Astrocyte (in vitro differentiated cells and primary cell): ENCODE data around the gene XYLT1.

Experiments
- CTCF ChIP-seq: IDR thresholded peaks from 2 replicates; pipeline ENCODE4 v1.5.1; 2011; ENCODE audit warnings: low read depth, mild to moderate bottlenecking, inconsistent platforms, low read length, moderate library complexity; ENCODE audit not compliant: insufficient read depth
- EZH2 ChIP-seq: IDR thresholded peaks from 2 replicates; pipeline ENCODE4 v1.6.1; 2012; ENCODE audit warnings: mild to moderate bottlenecking, low read length, inconsistent platforms; ENCODE audit not compliant: insufficient read depth

- TF ChIP-seq CTCF (no peak), EZH2 (no peak)
Observed at GRCh38 chr16:17447101-17447569, 23.6 kb downstream of the XYLT1 start.
